HG03439 (cell line): ENCODE measurements around the gene CLN3.
"Not testable (repeated sequence)": the region's sequence is repeated elsewhere in the genome, so short reads cannot be mapped to it uniquely, and the experiment has no call there.

ENCODE experiments used
- ATAC-seq: cut with Tn5 transposase; IDR thresholded peaks from one replicate; pipeline ENCODE4 v1.9.1; 2021; ENCODE audit warnings: mild to moderate bottlenecking, moderate library complexity; ENCODE audit not compliant: unreplicated experiment

CLN3 gene

DNA sequence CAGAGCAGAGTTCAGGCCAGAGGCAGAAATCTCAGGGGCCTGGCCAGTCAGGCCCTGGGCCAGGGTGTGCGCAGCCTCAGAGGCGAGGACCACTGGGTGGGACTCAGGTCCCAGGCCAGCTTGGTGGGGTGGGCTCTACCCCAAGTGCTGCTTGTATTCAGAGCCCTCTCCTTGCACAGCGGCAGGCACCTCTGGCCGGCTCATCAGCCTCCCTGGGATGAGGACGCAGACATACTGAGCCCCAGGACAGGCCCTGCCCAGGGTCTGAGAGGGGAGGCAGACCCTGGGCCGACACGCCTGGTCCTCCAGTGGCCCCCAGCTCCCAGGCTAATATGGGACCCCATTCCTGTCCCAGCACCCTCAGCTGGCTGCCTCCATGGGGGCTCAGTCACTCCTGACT is 22.4 kb upstream of the CLN3 start:
- ATAC-seq: no peak

GRCh38 chr16:28513484-28514181 is 21.8 kb upstream of the CLN3 start:
- no peak for ATAC-seq

GRCh38 chr16:28511801-28512789 is 20.2 kb upstream of the CLN3 start:
- no peak for ATAC-seq

DNA sequence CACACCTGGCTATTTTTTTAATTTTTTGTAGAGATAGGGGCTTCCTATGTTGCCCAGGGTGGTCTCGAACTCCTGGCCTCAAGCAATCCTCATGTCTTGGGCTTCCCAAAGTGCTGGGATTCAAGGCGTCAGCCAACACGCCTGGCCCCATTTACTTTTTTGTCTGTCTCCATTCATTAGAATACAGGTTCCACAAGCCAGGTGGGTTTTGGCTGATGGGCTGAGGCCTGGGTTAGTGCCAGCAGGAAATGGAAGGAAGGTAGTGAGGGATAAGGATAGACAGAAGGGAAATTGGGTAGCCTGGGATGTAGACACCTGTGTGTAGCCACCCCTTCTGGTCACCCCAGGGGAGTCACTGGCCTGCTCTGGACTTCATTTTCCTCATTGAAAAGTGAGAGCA is 19.2 kb upstream of the CLN3 start:
- ATAC-seq: no peak

GRCh38 chr16:28505489-28506137 is 13.7 kb upstream of the CLN3 start:
- ATAC-seq: no peak

- ATAC-seq: no peak
Measured at GRCh38 chr16:28504707-28505404, 13.0 kb upstream of the CLN3 start.

GRCh38 chr16:28503470-28504259 is 11.8 kb upstream of the CLN3 start:
- ATAC-seq: no peak

GRCh38 chr16:28502290-28502689 is 10.4 kb upstream of the CLN3 start:
- ATAC-seq: no peak

DNA sequence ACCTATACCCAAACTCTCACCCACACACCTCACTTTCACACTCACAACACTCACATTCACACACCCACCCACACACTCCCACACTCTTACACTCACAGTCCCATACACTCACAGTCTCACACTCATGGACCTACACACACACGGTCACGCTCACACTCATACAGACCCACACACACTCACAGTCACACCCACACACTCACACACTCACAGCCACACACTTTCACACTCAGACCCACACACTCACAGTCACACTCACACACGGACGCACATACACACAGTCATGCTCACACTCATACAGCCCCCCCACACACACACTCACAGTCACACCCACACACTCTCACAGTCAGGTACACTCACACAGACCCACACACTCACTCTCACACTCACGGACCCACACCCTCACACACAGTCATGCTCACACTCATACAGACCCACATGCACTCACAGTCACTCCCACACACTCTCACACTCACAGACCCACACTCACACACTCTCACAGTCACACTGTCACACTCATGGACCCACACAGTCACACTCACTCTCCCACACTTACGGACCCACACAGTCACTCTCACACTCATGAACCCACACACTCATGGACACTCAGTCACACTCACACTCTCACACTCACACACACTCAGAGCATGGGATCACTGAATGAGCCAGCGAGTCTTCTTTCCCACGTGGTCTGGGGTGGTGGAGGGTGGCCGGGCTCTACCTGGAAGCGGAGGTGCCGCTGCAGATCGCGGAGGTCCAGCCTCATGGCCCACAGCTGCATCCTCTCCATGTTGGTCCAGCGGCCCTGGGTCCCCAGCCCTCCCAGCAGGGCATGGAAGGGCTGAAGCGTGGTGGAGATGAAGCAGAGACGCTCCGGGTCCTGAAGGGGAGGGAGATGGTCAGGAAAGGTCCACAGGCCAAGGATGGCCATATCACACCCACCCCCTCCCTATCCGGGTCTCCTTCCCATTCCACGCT is 9.7 kb upstream of the CLN3 start:
- no peak for ATAC-seq

DNA sequence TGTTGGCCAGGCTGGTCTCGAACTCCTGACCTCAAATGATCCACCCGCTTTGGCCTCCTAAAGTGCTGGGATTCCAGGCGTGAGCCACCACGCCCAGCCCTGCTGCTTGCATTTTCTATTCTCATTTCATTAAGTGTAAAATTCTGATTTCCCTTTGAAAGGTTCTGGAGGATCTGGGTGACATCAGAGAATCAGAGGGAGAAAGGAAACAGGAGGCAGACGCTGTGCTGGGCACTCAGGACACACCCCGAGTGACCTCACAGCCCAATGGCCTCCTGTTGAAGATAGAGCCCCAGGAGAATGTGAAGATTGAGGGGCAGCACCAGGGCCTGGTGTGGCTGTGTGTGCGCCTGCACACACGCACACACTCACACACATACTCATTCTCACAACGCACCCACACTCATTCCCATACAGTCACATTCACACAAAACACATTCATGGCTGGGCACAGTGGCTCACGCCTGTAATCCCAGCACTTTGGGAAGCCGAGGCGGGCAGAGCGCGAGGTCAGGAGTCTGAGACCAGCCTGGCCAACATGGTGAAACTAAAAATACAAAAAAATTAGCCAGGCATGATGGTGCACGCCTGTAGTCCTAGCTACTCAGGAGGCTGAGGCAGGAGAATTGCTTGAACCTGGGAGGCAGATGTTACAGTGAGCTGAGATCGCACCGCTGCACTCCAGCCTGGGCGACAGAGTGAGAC is 8.8 kb upstream of the CLN3 start:
- not testable (repeated sequence) for ATAC-seq

DNA sequence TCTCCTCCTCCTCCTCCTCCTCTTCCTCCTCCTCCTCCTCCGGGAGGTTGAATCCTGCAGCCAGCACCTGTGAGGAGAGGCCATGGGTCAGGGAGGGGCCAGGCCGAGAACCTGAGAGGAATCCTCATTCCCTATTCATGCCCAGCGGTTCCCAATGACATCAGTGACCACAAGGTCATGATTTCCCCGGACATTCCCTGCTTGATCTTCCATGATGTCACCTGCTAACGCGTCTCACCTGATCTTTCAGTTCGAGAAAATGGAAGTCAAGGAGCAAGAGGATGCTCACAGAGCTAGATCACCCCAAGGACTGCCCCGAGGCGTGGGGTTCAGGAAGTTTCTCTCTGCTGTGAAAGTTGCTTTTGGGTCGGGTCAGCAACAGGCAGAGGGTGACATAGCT is 8.0 kb upstream of the CLN3 start:
- no peak for ATAC-seq

GRCh38 chr16:28498666-28499381 is 7.0 kb upstream of the CLN3 start:
- no peak for ATAC-seq

- ATAC-seq: no peak
Measured at GRCh38 chr16:28497861-28498599, 6.2 kb upstream of the CLN3 start.

GRCh38 chr16:28497386-28497785 is 5.5 kb upstream of the CLN3 start:
- no peak for ATAC-seq

DNA sequence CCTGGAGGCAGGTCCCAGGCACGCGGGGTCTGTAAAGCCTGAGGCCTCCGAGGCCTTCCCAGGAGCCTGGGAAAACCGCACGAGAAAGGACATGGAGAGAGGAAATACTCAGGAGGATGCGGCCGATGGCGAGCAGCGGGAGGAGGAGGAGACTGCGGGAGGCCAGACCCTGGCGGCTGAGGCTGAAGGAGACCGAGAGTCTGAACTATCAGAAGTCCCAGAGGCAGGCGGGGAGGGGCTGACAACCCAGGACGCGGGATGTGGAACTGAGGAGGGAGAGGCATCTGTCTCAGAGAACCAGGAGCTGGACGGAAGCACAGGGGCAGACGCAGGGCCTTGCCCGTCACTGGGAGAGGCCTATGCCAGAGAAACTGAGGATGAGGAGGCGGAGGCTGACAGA is 5.0 kb upstream of the CLN3 start:
- ATAC-seq: no peak

- no peak for ATAC-seq
Measured at GRCh38 chr16:28495795-28496749, 4.2 kb upstream of the CLN3 start.
